HPDE6-E6E7 (cell line): ENCODE results near the gene APBA1.

ENCODE experiments used
- DNase-seq: peaks from one replicate; pipeline ENCODE4 v3.0.0; 2011; ENCODE audit warnings: missing footprints; ENCODE audit errors: extremely low spot score

Gene APBA1

GRCh38 chr9:69476016-69476415, 196.2 kb downstream of the APBA1 start:
- no peak for DNase-seq

- DNase-seq = no peak
Measured at GRCh38 chr9:69474821-69475220, 197.3 kb downstream of the APBA1 start.

GRCh38 chr9:69472101-69472620, 200.0 kb downstream of the APBA1 start:
- no peak for DNase-seq

GRCh38 chr9:69471433-69471832, 200.7 kb downstream of the APBA1 start:
- DNase-seq = peak; percentile 20

GRCh38 chr9:69470186-69470977, 201.8 kb downstream of the APBA1 start:
- DNase-seq = no peak

- no peak for DNase-seq
Measured at GRCh38 chr9:69469136-69469535, 203.0 kb downstream of the APBA1 start.

GRCh38 chr9:69468380-69468779, 203.8 kb downstream of the APBA1 start:
- DNase-seq = no peak

- no peak for DNase-seq
Measured at GRCh38 chr9:69466151-69466550, 206.0 kb downstream of the APBA1 start.

GRCh38 chr9:69465473-69465872, 206.7 kb downstream of the APBA1 start:
- DNase-seq = no peak

- DNase-seq = no peak
Measured at GRCh38 chr9:69463497-69464068, 208.6 kb downstream of the APBA1 start.

- DNase-seq = no peak
Measured at GRCh38 chr9:69462394-69462793, 209.8 kb downstream of the APBA1 start.

GRCh38 chr9:69461103-69461887, 210.9 kb downstream of the APBA1 start:
- no peak for DNase-seq

- no peak for DNase-seq
Measured at GRCh38 chr9:69460012-69460411, 212.2 kb downstream of the APBA1 start.

GRCh38 chr9:69458176-69458575, 214.0 kb downstream of the APBA1 start:
- DNase-seq = no peak

GRCh38 chr9:69456201-69456600, 216.0 kb downstream of the APBA1 start:
- DNase-seq = no peak

- DNase-seq = no peak
Measured at GRCh38 chr9:69455311-69455710, 216.9 kb downstream of the APBA1 start.

- no peak for DNase-seq
Measured at GRCh38 chr9:69454321-69454720, 217.8 kb downstream of the APBA1 start.

GRCh38 chr9:69453746-69454145, 218.4 kb downstream of the APBA1 start:
- DNase-seq = no peak

GRCh38 chr9:69452110-69452782, 219.9 kb downstream of the APBA1 start:
- no peak for DNase-seq

GRCh38 chr9:69446496-69446895, 225.7 kb downstream of the APBA1 start:
- DNase-seq = no peak

- no peak for DNase-seq
Measured at GRCh38 chr9:69445251-69445650, 226.9 kb downstream of the APBA1 start.

- DNase-seq = no peak
Measured at GRCh38 chr9:69444791-69445190, 227.4 kb downstream of the APBA1 start.
